IPS-18c (cell line): ENCODE data around the gene ULK1.
"Not testable (repeated sequence)": the region's sequence is repeated elsewhere in the genome, so short reads cannot be mapped to it uniquely, and the experiment has no call there.

ENCODE experiments used
- H3K4me3 ChIP-seq: 2 replicates; pipeline ENCODE4 v1.7.0; 2013; ENCODE audit warnings: low read depth, mild to moderate bottlenecking, low read length, moderate library complexity; ENCODE audit not compliant: insufficient read depth
- H3K9me3 ChIP-seq: one replicate; pipeline ENCODE4 v1.6.1; 2013; ENCODE audit warnings: mild to moderate bottlenecking, low read length, moderate library complexity; ENCODE audit not compliant: control insufficient read depth, insufficient read depth

Gene ULK1

DNA sequence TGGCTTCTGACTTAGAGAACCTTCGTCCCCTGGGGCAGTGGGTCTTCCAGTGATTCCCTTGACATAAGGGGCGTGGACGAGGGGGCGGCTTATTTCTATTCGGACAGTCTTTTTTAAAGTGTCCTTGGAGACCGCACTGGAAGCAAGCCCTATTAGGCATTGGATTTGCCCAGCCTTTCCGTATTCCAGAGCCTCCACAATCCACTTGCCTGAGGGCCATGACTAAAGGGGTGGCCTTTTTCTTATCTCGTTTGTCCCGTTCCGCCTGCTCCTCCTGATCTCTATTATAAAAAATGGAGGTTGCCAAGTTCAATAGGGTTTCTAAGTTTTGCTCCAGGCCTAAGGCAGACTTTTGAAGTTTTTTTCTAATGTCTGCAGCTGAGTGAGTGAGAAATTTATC lies 17.2 kb upstream of the ULK1 start:
- not testable (repeated sequence) for H3K4me3 ChIP-seq, H3K9me3 ChIP-seq

GRCh38 chr12:131878436-131878835 lies 16.0 kb upstream of the ULK1 start:
- not testable (repeated sequence) for H3K9me3 ChIP-seq, H3K4me3 ChIP-seq

DNA sequence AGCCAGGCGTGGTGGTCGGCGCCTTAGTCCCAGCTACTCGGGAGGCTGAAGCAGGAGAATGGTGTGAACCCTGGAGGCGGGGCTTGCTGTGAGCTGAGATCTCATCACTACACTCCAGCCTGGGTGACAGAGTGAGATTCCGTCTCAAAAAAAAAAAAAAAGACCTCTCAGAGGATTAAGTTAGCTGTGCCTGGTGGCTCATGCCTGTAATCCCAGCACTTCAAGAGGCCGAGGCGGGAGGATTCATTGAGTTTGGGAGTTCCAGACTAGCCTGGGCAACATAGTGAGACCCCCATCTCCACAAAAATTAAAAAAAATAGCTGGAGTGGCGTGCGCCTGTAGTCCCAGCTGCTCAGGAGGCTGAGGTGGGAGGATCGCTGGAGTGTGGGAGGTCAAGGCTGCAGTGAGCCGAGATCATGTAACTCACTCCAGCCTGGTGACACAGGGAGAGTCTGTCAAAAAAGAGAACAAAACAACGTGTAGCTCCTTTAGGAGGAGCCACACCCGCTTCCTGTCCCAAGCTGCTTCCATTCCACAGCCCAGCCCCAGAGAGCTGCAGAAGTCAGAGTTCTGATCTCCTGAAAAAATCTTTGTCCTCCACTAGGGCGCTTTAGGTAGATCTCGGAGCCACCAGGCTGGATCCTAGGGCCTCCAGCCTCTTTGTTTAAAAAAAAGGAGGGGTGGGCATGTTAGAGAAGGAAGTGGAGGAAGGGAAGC lies 11.5 kb upstream of the ULK1 start:
- no peak overlapping the region for H3K4me3 ChIP-seq
- peaks cover 3% of the 10 kb centered on the region for H3K9me3 ChIP-seq

GRCh38 chr12:131883521-131883900 lies 10.9 kb upstream of the ULK1 start:
- Histone ChIP-seq H3K4me3 (no peak overlapping the region), H3K9me3 (peaks cover 3% of the 10 kb centered on the region)

GRCh38 chr12:131885076-131885475 lies 9.3 kb upstream of the ULK1 start:
- not testable (repeated sequence) for H3K4me3 ChIP-seq, H3K9me3 ChIP-seq

- Histone ChIP-seq H3K9me3 (peaks cover 3% of the 10 kb centered on the region), H3K4me3 (no peak overlapping the region)
These were observed 8.8 kb upstream of the ULK1 start for GRCh38 chr12:131885543-131886057.

DNA sequence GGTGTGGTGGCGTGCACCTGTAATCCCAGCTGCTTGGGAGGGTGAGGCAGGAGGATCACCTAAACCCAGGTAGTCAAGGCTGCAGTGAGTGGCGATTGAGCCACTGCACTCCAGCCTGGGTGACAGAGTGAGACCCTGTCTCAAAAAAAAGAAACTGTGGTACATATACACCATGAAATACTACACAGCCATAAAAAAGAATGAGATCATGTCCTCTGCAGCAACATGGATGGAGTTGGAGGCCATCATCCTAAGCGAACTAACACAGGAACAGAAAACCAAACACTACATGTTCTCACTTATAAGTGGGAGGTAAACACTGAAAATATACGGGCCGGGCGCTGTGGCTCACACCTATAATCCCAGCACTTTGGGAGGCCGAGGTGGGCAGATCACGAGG lies 2.7 kb upstream of the ULK1 start:
- not testable (repeated sequence) for H3K4me3 ChIP-seq, H3K9me3 ChIP-seq

- H3K4me3 ChIP-seq: no peak overlapping the region
These were observed 1.5 kb upstream of the ULK1 start for GRCh38 chr12:131892711-131893604.

DNA sequence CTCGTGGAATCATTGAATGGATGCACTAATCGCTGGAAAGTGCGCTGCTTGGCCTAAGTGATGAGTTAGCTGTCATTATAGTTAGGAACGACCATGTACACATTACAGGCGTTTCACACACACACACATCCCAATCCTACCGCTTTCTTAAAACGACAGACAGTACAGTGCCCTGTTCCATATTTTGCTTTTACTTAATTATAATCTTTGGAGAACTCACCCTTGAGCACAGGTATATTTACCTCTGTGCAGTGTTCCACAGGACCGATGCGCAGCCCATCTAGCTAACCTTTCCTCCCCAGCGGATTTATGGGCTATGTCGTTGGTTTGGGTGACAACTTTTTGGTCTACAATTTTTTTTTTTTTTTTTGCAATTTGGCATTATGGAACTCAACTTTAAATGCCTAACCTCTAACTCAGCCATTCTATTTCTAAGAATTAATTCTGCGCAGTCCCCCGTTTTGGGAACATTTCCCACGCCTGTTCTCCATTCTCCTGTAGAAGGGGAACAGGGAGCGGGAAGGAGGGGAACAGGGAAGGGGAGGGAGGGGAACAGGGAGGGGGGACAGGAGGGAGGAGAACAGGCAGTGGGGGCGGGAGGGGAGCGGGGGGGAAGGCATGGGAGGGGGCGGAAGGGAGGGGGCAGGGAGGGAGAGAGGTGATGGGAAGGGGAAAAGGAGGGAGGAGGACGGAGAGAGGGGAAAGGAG lies 663 bp upstream of the ULK1 start:
- Histone ChIP-seq H3K9me3 (no peaks in the 10 kb centered on the region), H3K4me3 (no peak overlapping the region)

More at GRCh38 chr12:131892711-131893604, 1.5 kb upstream of the ULK1 start:
- no peaks in the 10 kb centered on the region for H3K9me3 ChIP-seq

DNA sequence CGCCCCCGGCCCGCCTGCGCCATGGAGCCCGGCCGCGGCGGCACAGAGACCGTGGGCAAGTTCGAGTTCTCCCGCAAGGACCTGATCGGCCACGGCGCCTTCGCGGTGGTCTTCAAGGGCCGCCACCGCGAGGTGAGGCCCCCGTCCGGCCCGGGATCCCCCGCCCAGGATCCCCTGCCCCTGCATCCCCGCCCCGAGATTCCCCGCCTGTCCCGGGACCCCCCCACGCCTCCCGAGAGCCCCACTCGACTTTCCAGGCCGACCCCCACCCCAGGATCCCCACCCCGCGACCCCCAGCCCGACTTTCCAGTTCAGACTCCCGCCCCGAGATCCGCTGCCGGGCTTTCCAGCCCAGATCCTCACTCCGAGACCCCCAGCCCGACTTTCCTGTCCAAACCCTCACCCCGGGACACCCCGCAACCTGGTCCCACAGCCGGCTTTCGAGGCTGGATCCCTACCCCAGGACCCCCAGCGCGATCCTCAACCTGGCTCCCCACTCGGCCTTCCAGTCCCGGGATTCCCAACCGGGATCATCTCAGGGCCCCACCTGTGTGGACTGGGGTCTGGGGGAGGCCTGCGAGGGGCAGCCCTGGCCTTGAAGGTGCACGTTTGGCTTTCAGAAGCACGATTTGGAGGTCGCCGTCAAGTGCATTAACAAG lies 688 bp downstream of the ULK1 start:
- H3K4me3 ChIP-seq: peak overlapping the region; percentile 71
- H3K9me3 ChIP-seq: no peaks in the 10 kb centered on the region

- no peaks in the 10 kb centered on the region for H3K9me3 ChIP-seq
These were observed 1.2 kb downstream of the ULK1 start for GRCh38 chr12:131895640-131896079.

DNA sequence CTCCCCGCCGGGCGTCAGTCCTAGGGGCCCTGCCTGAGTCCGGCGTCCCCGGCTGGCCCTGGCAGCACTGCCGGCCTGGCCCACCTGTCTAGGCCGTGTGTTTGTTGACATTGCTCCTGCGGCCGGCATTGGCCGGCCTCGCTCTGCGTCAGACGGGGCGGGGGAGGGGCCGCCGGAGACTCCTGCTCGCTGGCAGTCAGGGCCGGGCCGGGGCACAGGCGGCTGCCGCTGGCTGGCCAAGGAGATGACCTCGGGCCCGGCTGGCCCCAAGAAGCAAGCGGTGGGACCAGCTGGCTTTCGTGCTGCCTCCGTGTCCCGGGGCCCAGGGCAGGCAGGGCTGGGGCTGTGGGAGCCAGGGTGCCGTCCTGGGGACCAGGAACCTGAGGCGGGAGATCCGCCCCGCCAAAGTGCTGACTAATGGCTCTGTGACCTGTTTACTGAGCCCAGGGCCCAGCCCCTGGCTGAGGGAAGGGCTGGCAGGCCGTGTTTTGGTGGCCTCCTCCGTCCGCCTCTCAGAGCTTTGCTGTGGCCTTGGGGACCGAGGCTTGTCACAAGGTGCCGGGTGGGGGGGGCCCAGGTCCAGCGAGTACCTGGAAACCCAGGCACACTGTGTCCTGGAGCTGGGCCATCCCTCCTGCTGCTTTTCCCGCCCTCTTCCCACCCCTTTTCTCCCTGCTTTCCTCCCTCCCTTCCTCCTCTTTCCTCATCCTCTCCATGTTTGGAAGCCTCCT lies 1.8 kb downstream of the ULK1 start:
- H3K4me3 ChIP-seq: peak overlapping the region; percentile 71
- H3K9me3 ChIP-seq: no peaks in the 10 kb centered on the region

More at GRCh38 chr12:131895640-131896079, 1.2 kb downstream of the ULK1 start:
- peak overlapping the region; percentile 71 for H3K4me3 ChIP-seq

DNA sequence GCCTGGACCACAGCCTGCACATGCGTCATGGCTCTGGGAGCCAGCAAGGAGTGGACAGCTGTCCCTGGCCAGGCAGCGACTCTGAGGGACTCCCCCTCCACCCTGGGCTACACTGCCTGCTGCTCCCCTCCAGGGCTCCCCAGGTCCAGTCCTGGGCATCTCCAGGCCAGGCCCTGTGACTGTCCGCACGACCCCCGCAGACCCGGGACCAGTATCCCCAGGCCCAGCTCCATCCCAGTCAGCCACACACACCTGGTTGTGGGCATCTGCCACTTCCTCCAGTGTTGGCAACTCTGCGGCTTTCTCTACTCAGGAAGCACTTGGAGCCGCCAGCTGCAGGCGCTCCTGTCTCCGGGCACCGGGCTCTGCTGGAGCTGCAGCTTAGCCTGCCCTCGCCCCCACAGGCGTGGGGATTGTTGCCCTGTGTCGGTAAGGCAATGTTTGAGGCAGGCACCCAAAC lies 2.4 kb downstream of the ULK1 start:
- H3K4me3 ChIP-seq: peak overlapping the region; percentile 61
- no peaks in the 10 kb centered on the region for H3K9me3 ChIP-seq

- Histone ChIP-seq H3K9me3 (no peaks in the 10 kb centered on the region), H3K4me3 (no peak overlapping the region)
These were observed 2.9 kb downstream of the ULK1 start for GRCh38 chr12:131897276-131897675.

DNA sequence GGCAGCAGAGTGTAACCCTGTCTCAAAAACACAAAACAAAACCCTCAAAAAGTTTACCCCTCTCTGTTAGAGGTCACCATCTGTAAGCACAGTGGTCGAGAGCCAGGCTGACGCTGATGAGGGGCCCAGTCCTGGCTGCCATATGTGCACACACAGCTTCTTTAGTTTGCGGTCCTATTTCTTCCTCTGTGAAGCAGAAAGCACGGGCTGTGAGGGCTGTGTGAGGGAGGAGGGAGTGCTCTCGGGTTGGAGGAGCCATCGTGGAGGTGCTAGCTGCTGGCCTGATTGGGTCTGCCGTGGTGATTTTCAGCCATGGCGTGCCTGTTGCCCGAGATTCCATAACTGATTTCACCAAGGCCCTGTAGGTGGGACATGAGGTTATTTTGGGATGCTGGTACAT lies 3.5 kb downstream of the ULK1 start:
- no peak overlapping the region for H3K4me3 ChIP-seq
- no peaks in the 10 kb centered on the region for H3K9me3 ChIP-seq

DNA sequence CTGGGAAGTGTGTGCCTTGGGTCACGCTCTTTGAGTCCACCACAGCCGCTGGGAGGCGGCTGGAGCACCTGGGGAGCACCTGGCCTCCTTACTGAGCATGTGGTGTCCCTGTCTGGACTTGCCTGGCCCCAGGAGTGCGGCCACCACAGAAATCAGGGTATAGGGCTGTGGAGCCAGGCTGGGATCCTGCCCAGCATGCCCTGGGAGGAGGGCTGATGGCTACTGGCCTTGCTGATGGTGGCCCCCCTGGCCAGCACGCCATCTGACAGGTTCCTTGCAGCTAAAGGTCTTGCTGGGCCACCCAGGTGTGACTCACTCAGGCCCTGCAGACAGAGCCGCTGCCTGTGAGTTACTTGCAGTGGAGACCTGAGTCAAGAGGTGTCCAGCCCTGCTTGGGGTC lies 6.0 kb downstream of the ULK1 start:
- H3K4me3 ChIP-seq: no peak overlapping the region
- H3K9me3 ChIP-seq: no peaks in the 10 kb centered on the region
